Left lung (tissue), 10 donors: ENCODE measurements around the gene SPPL2B. TPM values are rescaled to one million over a fixed set of nuclear protein-coding genes. Genes with fewer than 3 reads are reported as not detected.
A peak's percentile ranks its signal among the peaks of the same experiment; 100 is the strongest.

Source experiments
- ATAC-seq: fragments of 200-7000 bp; cut with Tn5 transposase; one replicate; pipeline ENCODE4 v1.9.1; 2020; ENCODE audit warnings: moderate library complexity
- DNase-seq, 4 donors: peaks; one replicate each; pipeline ENCODE4 v3.0.0-alpha.2; 2013 to 2020
- H3K27ac ChIP-seq, 2 donors: fragments of 200-600 bp; sonication (generic) in 1 of 2; one replicate each; pipeline versions ENCODE4 v1.5.0 to v1.8.0; 2020 to 2021
- H3K27me3 ChIP-seq, 2 donors: fragments of 200-600 bp; sonication (generic) in 1 of 2; one replicate each; pipeline versions ENCODE4 v1.5.0 to v1.8.0; 2020 to 2021
- H3K36me3 ChIP-seq, 2 donors: fragments of 200-600 bp; sonication (generic) in 1 of 2; one replicate each; pipeline versions ENCODE4 v1.5.0 to v1.8.0; 2020 to 2021
- H3K4me1 ChIP-seq, 2 donors: fragments of 200-600 bp; one replicate each; pipeline ENCODE4 v1.8.0; 2021
- H3K4me3 ChIP-seq, 2 donors: fragments of 200-600 bp; sonication (generic) in 1 of 2; one replicate each; pipeline versions ENCODE4 v1.5.0 to v1.8.0; 2020 to 2021; ENCODE audit warnings: mild to moderate bottlenecking in 1 of 2
- H3K9me3 ChIP-seq, 2 donors: fragments of 200-600 bp; sonication (generic) in 1 of 2; one replicate each; pipeline versions ENCODE4 v1.5.0 to v1.8.0; 2020 to 2021
- CTCF ChIP-seq, 2 donors: fragments of 200-600 bp; sonication (generic) in 1 of 2; IDR thresholded peaks; one replicate each; pipeline versions ENCODE4 v1.5.0 to v1.8.0; 2021; ENCODE audit warnings: antibody characterized with exemption in 2 of 2
- intact Hi-C, 2 donors: fragments of 100-400 bp; cut with DNase I; formaldehyde crosslinking; loops; one replicate each; pipeline versions ENCODE4 v1.11.2 to v1.14.2; 2022
- polyA plus RNA-seq, 6 donors: library from polyadenylated mRNA; unstranded; fragments of 120-200 nt; gene quantifications; one replicate each; pipeline ENCODE4 v1.2.1, GENCODE V29; 2013; ENCODE audit not compliant: insufficient read length in 6 of 6
- total RNA-seq, 2 donors: library from RNA; stranded (reverse); fragmentation: NEBNext Ultra II Directional; extraction: Animal tissue kit (Norgen Biotek cat#: 25700); gene quantifications; one replicate each; pipeline ENCODE4 v1.2.1, GENCODE V29; 2021
- donor health status: DM: no; HTN: yes; CAD: no.
- donor health status: DM: no; HTN: no; CAD: no.

Gene SPPL2B
- total and polyA plus RNA-seq, 8 donors: 47.5 to 106 (median 69.7) TPM

GRCh38 chr19:2306971-2307370 lies 21.5 kb upstream of the SPPL2B start:
- ATAC-seq (no peak), DNase-seq (no peak)
- H3K27me3 ChIP-seq: peaks cover 47 to 99% of the 10 kb centered on the region in 2 donors
- TF ChIP-seq CTCF (IDR thresholded peaks at IDR 0.05): no peak
- H3K27ac ChIP-seq: no peak overlapping the region
- no peaks in the 10 kb centered on the region for H3K9me3 ChIP-seq
- peaks cover 4 to 28% of the 10 kb centered on the region in 2 donors for H3K4me1 ChIP-seq
- no peak overlapping the region for H3K4me3 ChIP-seq
- intact Hi-C loops: no loop called here
- H3K36me3 ChIP-seq: no peaks in the 10 kb centered on the region

GRCh38 chr19:2307518-2308012 lies 20.9 kb upstream of the SPPL2B start:
- H3K36me3 ChIP-seq: no peaks in the 10 kb centered on the region
- no peak for TF ChIP-seq CTCF (IDR thresholded peaks at IDR 0.05)
- H3K4me1 ChIP-seq: peaks cover under 1 to 22% of the 10 kb centered on the region in 2 donors
- no peak for ATAC-seq
- H3K9me3 ChIP-seq: no peaks in the 10 kb centered on the region
- peak in 1 of 4 donors; percentile 71 for DNase-seq
- intact Hi-C loops: no loop called here
- H3K27me3 ChIP-seq: peaks cover 46 to 99% of the 10 kb centered on the region in 2 donors
- H3K27ac ChIP-seq: no peak overlapping the region
- H3K4me3 ChIP-seq: no peak overlapping the region

- H3K4me3 ChIP-seq: no peak within 1 kb of the TSS
- ATAC-seq (no peak), DNase-seq (peak in 1 of 4 donors; percentile 69)
- intact Hi-C loops: no loop called here
- H3K27ac ChIP-seq: no peak within 1 kb of the TSS
- no peaks in the 10 kb centered on the region for H3K9me3 ChIP-seq
- H3K4me1 ChIP-seq: peaks cover 0 to 17% of the 10 kb centered on the region in 2 donors
- TF ChIP-seq CTCF (IDR thresholded peaks at IDR 0.05): no peak
- H3K36me3 ChIP-seq: no peaks in the 10 kb centered on the region
- H3K27me3 ChIP-seq: peaks cover 46 to 99% of the 10 kb centered on the region in 2 donors
Observed at GRCh38 chr19:2308114-2308556, 20.3 kb upstream of the SPPL2B start, which contains the start of gene LINGO3. LINGO3 (minus strand) TSS chr19:2308154; CDS start chr19:2291776, 16,378 bp downstream.

GRCh38 chr19:2309734-2310362 lies 18.6 kb upstream of the SPPL2B start:
- H3K4me1 ChIP-seq: peaks cover 0 to 11% of the 10 kb centered on the region in 2 donors
- intact Hi-C loops: no loop called here
- ATAC-seq (no peak), DNase-seq (peak in 1 of 4 donors; percentile 60)
- no peak overlapping the region for H3K4me3 ChIP-seq
- H3K9me3 ChIP-seq: peaks cover 0 to under 1% of the 10 kb centered on the region in 2 donors
- H3K36me3 ChIP-seq: no peaks in the 10 kb centered on the region
- H3K27me3 ChIP-seq: peaks cover 46 to 91% of the 10 kb centered on the region in 2 donors
- H3K27ac ChIP-seq: no peak overlapping the region
- no peak for TF ChIP-seq CTCF (IDR thresholded peaks at IDR 0.05)

GRCh38 chr19:2311093-2311492 lies 17.4 kb upstream of the SPPL2B start:
- peaks cover 0 to 17% of the 10 kb centered on the region in 2 donors for H3K4me1 ChIP-seq
- H3K27ac ChIP-seq: no peak overlapping the region
- intact Hi-C loops: no loop called here
- DNase-seq: no peak
- TF ChIP-seq CTCF (IDR thresholded peaks at IDR 0.05): no peak
- peaks cover 0 to 7% of the 10 kb centered on the region in 2 donors for H3K9me3 ChIP-seq
- H3K4me3 ChIP-seq: no peak overlapping the region
- ATAC-seq: no peak
- no peaks in the 10 kb centered on the region for H3K36me3 ChIP-seq
- H3K27me3 ChIP-seq: peaks cover 46 to 79% of the 10 kb centered on the region in 2 donors
